NCI-H128 (cell line): ENCODE results near the gene CUX1.
"Not testable (repeated sequence)": the region's sequence is repeated elsewhere in the genome, so short reads cannot be mapped to it uniquely, and the experiment has no call there.

Source experiments
- DNase-seq: peaks from one replicate; lab custom pipeline; 2025; ENCODE audit not compliant: unreplicated experiment; lab: John Stamatoyannopoulos, UW

Gene CUX1

DNA sequence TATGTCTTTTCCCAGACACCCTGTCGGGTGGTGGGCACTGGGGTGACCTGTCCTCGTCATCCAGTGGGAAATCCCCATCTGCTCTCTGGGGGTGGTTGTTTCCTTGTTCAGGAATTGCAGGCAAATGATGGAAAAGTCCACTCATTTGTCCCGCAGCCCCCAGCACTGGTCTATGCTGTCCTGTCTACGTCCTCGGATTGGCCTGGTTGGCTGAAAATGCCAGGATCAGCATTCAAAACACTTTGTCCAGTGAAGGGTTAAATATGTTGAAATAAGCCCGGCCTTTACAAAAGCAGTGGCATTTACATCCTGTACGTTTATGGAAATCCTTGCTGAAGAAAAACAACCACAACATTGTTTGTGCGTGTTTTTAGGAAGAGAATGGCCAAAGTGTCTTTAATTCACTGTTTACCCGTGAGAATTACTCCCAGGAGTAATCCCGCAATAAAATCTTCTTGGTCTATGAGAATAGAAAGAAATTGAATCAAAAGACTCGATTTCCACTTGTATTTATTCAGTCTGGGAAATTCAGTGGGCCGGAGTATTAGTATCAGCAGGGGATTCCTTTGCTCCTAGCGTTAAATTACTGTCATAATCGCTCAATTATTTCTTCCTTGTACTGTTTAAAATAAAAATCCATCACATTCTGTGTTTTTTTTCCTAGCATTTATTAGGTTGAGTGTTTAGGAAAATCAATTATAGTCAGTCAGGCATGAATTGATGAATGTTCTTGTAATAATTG is 352.4 kb downstream of the CUX1 start:
- DNase-seq, result no peak

DNA sequence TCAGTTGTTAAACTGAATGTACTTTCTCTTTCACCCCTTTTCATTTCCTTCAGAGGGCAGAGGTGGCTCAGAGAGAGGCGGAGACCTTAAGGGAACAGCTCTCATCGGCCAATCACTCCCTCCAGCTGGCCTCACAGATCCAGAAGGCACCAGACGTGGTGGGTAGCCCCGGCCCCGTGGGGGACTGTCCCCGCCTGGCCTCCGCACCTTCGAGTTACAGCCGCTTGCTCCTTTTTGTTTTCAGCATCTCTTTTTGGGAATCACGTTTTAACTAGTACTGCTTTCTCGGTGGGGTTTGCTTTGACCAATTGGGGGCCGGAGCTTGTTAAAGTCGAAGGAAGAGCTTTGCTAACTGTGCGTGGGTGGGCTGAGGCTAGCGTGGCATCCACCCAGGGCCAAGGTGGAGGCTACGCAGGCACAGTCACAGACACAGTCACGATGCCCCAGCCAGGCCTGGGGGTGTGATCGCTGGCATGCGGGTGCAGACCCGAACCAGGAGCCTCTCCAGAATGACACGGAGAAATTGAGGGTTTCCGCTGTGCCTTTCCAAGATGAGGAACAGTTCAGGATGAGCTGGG is 353.1 kb downstream of the CUX1 start:
- no peak for DNase-seq

DNA sequence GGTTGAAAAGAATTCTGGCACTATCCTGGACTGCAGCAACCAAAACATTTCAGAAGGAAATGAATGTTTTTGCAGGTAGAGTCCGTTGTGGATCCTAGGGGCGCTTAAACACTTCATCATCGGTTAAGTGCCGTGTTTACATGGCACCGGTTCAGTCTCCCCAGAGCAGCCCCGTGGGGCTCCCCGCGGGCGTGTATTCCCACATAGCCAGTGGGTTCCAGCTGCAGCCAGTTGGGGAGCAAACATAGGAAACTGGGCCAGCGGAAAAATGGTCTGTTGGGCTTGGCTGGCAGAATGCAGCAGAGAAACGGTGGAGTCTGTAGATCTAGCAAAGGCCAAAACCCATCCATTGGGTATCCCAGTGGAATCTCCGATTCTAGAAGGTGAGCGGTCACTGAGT is 356.2 kb downstream of the CUX1 start:
- no peak for DNase-seq

DNA sequence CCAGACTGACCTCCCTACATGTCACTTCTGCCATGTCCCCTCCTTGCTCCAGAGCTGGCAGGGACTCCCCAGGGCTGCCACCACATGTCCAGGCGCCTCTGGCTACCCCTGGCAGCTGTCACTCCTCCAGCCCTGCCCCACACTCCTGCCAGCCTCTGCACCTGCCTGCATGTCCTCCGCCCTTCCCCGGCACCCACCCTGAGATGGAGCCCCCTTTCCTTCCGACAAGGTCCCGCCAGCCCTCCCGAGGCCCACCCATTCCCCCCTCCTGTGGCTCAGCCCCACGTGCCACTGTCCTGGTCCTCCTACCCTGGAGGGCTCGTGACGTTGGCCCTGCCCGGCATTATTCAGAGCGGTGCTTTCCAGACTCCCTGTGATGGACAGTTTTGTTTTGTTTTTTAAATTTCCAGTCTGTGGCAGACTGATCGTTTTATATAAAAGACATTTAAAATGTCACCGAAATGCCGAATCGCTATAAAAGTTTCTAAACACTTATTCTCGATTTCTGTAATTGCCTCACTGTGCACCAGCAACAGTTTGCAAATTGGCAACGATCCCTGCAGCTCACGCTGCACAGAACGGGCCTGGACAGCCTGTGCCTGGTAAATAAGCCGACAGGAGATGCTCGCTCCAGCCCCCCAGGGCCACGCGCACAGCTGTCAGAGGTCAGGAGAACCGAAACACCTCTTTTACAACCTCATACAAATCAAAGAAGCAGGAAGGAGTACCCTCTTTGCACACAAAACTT is 358.2 kb downstream of the CUX1 start:
- DNase-seq, result no peak

DNA sequence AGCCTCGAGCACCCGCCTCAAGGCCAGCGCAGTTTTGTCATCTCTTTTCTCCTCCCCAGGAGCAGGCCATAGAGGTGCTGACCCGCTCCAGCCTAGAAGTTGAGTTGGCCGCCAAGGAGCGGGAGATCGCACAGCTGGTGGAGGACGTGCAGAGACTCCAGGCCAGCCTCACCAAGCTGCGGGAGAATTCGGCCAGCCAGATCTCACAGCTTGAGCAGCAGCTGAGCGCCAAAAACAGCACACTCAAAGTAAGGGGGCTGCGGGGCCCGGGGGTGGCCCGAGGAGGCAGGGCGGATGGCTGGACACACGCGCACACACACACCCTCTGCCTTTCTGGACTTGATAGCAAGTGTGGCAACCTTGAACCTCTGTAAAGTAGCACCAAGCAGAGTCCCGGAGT is 361.0 kb downstream of the CUX1 start:
- DNase-seq, result no peak

DNA sequence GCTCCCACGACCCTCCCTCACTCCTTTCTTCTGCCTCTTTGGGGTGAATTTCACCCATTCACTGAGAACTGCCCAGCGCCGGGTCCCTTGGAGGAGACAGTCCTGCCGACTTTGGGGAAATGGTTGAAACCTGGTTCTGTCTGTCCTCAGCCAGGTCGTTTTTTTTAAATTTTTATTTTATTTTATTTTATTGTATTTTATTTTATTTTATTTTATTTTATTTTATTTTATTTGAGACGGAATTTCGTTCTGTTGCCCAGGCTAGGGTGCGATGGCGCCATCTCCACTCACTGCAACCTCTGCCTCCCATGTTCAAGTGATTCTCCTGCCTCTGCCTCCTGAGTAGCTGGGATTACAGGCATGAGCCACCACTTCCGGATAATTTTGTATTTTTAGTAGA is 363.3 kb downstream of the CUX1 start:
- no peak for DNase-seq

DNA sequence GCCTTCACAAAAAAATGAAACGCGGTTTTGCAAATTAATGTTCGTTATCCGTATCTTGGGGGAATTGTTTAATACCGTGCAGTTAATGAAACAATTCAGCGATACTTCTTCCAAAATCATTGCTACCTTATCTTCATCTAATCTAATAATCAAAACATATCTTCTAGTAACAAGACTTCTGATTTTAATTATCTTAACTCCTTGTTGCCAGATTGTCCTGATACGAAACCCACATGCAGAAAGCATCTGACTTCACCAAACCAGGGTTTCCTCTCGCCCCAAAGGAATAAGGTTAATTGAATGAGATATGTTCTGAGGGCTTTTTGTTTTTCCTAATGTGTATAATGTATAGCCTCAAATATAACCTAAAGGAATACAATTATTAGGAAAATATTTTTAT is 364.1 kb downstream of the CUX1 start:
- DNase-seq, result no peak

DNA sequence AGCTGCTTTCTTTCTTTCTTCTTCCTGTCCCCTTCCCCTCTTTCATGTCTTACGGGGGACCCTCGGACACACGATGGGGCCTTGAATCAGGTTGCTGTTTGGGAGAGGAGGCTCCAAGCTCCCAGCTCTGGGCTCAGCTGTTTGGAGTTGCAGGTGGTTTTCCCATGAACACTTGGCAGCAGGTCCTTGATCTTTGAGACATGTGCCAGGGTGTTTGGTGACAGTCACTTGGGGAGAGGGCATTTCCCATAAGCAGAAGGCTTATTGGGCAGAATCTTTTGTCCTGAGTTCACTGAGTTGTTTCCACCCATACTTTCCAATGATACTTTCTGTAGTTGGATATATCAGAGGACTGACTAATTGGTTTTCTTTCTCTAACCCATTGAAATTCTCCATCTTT is 364.6 kb downstream of the CUX1 start:
- DNase-seq, result no peak

DNA sequence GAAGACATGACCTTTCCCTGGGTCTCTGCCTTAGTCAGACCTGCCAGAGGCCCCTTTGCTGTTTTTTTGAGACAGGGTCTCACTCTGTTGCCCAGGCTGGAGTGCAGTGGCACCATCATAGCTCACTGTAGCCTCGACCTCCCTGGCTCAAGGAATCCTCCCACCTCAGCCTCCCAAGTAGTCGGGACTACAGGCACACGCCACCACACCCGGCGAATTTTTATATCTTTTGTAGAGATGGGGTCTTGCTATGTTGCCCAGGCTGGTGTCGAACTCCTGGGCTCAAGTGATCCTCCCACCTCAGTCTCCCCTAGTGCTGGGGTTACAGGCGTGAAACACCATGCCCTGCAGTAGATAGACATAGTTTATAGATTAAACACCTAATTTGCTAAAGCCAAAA is 366.4 kb downstream of the CUX1 start:
- DNase-seq, result not testable (repeated sequence)

DNA sequence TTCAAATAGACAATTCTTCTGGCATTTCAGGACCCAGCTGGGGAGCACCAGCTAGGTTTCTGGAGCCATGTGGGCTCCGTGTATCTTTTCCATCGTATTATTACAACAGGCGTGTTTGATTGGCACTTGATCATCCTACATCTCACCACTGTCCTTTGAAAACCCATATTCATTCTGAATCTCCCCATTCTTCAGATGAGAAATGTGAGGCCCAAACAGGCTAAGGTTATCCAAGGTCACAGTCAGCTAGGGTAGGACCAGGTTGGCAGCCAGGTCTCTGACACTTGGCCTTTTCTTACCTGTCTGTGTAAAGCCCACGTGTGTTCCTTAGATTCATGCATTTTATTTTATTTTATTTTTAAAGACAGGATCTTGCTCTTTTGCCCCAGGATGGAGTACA is 366.9 kb downstream of the CUX1 start:
- no peak for DNase-seq

DNA sequence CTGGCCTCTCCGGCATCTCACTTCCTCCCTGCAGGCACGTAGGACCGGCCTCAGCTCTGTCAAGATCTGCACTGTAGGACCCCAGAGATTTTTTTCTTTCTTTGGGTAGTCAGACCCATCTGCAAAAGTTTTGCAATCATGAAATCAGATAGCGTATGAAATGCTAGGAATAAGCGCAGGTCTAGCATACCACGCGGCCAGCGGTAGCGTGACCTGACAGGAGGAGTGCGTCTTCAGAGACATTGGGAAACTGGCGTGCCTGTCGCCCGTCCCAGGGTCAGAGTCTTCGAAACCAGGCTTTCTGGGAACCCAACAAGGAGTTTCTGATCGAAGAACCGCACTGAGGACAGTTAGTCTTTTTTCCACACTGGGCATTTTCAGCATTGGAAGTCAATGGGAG is 368.4 kb downstream of the CUX1 start:
- no peak for DNase-seq

DNA sequence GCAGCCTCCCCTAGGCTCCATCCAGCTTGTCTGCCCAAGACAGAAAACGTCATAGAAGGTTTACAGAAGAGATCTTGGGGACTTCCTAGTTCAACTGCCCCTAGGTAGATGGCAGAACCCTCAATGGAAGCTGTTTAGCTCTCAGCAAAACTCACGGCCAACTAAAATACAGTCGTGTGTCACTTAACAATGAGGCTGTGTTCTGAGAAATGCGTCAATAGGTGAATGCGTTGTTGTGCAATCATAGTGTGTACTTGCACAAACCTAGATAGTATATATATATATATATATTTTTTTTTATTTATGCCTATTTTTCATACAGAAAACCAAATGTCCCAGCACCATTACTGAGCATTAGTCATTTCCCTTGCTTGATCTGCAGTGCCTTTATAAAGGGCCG is 368.9 kb downstream of the CUX1 start:
- no peak for DNase-seq

DNA sequence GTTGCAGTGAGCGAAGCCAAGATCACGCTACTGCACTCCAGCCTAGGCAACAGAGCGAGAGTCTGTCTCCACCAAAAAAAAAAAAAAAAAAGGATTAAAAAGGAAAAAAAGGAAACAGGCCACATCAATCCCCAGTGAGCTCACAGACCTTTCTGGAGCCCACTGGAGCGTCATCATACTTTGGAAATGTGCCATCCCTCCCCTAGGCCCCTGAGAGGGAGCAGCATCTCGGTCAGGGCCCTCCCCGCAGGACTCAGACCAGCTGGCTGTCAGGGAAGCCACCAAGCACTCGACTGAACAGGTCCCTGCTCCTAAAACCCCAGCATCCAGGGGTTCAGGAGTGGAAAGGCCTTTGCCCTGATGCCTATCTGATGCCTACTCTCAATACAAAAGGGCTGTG is 371.3 kb downstream of the CUX1 start:
- no peak for DNase-seq

DNA sequence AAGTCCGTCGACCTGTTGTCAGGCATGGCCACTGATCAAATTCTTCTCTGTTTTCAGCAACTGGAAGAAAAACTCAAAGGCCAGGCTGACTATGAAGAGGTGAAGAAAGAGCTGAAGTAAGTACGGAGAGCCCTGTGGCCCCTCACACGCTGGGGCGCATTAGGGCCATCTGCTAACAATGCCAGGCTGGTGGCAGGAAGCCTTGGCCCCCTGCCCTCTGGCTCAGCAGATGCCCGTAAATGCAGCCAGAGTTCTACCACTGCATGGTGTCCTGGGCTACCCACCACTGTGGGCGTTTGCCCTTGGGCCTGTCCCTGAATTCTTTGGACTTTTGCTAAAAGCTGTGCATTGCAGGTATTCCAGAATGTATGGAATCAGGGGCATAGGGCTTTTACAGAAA is 372.3 kb downstream of the CUX1 start:
- no peak for DNase-seq

DNA sequence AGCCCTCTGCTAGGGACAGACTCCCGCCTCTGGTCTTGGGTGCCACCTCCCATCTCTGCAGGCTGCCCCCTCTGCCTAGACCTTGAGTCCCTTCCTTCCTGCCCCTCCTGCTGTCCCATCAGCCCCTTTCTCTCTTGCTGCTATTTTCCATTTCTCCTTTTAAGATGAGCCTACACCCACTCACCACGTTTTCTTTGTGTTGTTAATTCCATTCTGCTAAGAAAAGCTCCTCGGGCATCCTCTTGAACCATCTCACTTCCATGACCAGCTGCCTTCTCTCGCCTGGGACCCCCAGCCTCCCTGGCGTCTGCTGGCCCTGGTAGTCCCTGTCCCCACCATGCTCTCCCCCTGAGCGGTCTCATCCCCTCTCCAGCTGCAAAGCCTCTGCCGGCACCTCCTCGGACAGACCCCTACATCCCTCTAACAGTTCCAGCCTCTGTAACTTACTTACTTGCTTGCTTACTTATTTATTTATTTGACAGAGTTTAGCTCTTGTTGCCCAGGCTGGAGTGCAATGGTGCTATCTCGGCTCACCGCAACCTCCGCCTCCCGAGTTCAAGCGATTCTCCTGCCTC is 373.4 kb downstream of the CUX1 start:
- no peak for DNase-seq

DNA sequence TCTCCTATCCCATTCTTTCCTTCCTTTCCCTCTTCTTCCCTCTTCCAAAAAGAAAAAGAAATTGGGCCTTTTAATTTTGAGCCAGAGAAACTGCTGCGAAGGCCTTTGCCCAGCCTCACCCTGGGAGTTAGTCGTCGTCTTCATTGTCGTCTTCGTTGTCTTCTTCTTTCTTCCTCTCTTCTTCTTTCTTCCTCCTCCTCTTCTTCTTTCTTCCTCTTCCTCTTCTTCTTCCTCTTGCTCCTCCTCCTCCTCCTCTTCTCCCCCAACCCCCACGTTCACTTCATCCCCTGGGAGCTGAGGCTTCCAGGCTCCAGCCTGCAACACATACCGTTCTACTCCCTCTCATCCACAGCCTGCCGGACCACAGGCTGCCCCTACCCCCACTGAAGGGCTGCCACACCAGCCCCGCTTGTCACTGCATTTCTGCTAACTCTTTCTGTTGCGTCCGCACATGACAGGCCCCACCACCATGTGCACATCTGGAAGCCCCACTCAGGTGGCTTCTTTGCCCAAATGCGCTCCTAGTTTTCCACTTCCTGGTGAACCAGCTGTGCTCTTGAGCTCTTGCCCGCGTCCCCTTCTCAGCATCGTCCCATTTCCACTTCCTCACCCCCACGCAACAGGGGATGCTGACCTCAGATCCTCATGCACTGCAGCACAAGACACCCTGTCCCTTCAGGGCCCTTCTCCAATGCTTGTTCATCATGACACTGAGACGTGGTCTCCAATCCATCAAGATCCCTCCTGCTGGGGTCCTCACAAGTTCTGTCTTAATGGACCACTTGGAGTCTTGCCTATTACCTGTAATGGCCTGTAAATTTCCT is 374.3 kb downstream of the CUX1 start:
- DNase-seq, result no peak

DNA sequence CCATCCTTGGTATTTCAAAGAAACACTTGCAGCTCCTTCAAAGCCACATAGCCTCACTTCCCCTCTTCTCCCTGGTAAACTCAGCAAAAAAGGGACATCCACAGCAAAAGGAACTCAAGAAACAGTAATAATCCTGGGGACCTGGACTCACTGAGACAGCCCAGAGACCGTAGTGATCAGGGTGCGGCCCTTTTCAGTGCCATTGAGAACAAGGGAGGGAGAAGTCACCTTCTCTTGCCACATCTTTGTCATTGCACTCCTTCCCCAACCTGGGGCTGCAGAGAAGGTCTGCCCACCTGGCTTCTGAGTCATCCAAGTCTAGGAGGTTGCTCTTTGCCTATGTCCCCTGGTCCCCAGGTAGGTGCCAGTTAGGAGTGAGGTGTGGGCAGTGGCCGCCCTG is 375.4 kb downstream of the CUX1 start:
- no peak for DNase-seq

DNA sequence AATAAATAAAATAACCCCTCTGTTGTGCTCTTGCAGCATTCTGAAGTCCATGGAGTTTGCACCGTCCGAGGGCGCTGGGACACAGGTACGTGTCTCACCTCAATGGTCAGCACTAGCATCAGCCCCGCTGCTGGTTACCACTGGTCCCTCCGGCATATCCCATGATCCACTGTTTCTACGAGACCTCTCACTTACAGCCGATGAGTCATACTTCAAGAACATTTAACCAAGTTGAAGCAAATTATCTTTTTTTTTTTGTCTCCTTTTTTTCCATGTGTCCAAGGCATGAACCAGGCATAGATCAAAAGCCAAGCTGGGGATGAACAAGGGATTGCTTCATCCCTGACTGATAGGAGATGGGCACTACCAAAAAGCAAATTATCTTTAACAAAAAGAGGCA is 376.4 kb downstream of the CUX1 start:
- DNase-seq, result no peak

DNA sequence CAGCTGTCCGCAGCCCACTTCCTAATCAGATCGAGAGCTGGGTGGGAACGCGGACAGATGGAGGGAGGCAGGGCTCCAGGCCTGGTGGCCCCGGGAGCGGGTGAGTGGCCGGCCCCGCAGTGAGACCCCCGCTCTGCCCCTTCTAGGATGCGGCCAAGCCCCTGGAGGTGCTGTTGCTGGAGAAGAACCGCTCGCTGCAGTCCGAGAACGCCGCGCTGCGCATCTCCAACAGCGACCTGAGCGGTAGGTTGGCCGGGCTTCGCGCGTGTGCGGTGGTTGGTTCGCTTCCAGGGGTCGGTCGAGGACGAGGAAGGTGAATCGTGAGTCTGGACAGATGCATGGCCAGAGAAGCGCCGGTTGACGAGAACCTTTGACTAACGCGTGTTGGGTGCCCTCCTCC is 377.9 kb downstream of the CUX1 start:
- no peak for DNase-seq

DNA sequence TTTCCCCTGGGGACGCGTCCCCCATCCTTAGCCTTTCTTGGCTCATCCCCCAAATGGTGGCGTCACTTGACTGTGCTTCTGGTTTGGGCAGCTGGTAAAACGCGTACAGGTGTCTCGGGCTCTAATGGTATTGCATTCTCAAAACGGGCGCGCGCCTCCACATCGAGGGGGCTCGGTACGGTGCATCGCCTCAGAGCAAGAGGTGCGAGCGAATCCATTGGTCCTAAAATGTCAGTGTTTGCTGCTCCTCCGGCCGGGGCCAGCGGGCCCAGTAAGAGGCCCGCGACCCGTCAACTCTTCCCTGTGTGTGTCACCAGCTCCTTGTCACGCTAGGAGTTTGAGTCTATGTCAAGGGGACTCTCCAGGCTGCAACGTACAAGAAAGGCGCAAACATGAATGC is 378.6 kb downstream of the CUX1 start:
- no peak for DNase-seq

DNA sequence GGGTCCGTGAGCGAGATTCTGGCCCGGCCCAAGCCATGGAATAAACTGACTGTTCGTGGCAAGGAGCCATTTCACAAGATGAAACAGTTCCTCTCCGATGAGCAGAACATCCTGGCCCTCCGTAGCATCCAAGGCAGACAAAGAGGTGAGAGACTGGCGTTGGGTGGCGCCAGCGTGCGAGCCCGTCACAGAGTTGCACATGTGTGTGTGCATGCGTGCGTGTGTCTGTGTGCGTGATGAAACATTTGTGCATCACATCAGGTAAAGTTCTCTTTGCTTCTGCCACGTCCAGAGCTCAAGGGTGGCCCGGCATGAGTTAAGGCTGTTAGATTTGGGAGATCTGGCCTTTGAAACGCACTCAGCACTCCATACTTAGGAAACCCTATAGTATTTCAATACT is 379.7 kb downstream of the CUX1 start:
- no peak for DNase-seq
